ENCODE results near the gene RAX2. TPM values are rescaled to one million over a fixed set of nuclear protein-coding genes. Genes with fewer than 3 reads are reported as not detected.
"Not testable (repeated sequence)": the region's sequence is repeated elsewhere in the genome, so short reads cannot be mapped to it uniquely, and the experiment has no call there.

The RAX2 gene
- total and polyA plus RNA-seq, 2 donors (not counting 1 experiment from before 2014, with no cell fraction given), result not detected

DNA sequence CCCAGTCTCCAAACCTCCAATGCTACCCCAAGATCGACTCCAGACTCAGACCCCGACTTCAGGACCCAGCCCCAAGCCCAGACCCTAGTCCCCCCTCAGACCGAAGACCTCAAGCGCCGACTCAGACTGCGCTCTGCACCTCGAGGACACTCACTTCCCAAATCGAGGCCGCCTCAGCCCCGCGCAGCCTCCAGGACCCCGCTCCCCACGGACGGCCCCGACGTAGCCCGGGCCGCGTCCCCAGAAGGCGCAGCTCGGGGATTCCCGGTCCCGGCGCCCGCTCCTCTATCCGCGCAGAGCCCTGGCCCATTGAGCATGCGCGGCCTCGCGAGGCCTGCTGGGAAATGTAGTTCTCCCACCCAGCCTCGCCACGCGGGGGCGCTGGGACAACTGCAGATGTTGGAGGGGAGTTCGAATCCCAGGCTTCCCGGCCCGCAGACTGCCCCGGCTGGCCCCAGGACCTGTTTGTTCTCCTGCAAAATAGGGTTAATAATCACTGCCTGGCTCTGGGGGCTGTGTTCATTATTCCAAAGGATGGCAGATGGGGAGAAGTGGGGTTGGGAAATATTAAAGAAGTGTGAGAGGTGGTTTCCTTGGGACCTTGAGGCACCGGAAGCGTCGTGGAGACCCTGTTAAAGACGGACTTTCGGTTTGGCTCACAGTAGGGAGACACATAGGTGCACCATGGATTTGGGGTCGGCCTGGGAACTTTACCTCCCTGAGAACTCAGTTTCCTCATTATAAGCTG lies 10.5 kb downstream of the RAX2 start, which contains the start of gene APBA3:
Gene APBA3 (minus strand): TSS at position 311 of the 748 bp plus-strand sequence. CDS start 1,428 bp downstream, outside the sequence.
- Histone ChIP-seq H3K36me3 (ENCODE audit: control insufficient read depth, insufficient read depth, low read length) (peaks cover 1% of the 10 kb centered on the region), H3K4me2 (ENCODE audit: extremely low read depth, insufficient read depth, low read length) (peak within 1 kb of the TSS; percentile 86), H3K4me3 (replicated peaks in 1 of 4; ENCODE audit: control extremely low read depth in 1 of 4, insufficient read depth in 1 of 4, low read depth in 3 of 4, low read length in 4 of 4) (peak within 1 kb of the TSS; percentile 88 to 99 (median 96)), H3K4me1 (ENCODE audit: control insufficient read depth, extremely low read depth, insufficient read depth, low read length) (peaks cover 2% of the 10 kb centered on the region), H3K27me3 (ENCODE audit: control insufficient read depth, insufficient read depth, low read length) (no peaks in the 10 kb centered on the region), H3K27ac (ENCODE audit: insufficient read depth, low read length) (peak within 1 kb of the TSS; percentile 97), H3K79me2 (ENCODE audit: control insufficient read depth, insufficient read depth, low read length) (peaks cover 9% of the 10 kb centered on the region), H4K20me1 (ENCODE audit: control insufficient read depth, extremely low read depth, insufficient read depth, low read length) (no peaks in the 10 kb centered on the region), H2AFZ (ENCODE audit: low read length) (peak within 1 kb of the TSS; percentile 80), H3K9ac (ENCODE audit: insufficient read depth, low read length) (peak within 1 kb of the TSS; percentile 88), H3K9me3 (ENCODE audit: control insufficient read depth, insufficient read depth, low read depth, low read length) (no peaks in the 10 kb centered on the region)
- TF ChIP-seq, protein P1, sequence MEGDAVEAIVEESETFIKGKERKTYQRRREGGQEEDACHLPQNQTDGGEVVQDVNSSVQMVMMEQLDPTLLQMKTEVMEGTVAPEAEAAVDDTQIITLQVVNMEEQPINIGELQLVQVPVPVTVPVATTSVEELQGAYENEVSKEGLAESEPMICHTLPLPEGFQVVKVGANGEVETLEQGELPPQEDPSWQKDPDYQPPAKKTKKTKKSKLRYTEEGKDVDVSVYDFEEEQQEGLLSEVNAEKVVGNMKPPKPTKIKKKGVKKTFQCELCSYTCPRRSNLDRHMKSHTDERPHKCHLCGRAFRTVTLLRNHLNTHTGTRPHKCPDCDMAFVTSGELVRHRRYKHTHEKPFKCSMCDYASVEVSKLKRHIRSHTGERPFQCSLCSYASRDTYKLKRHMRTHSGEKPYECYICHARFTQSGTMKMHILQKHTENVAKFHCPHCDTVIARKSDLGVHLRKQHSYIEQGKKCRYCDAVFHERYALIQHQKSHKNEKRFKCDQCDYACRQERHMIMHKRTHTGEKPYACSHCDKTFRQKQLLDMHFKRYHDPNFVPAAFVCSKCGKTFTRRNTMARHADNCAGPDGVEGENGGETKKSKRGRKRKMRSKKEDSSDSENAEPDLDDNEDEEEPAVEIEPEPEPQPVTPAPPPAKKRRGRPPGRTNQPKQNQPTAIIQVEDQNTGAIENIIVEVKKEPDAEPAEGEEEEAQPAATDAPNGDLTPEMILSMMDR (conservative IDR thresholded peaks at IDR 0.05 in 1 of 2, IDR thresholded peaks at IDR 0.05 in 1 of 2; ENCODE audit: low read depth in 1 of 2, low read length in 2 of 2), result peak; percentile 56 to 68
- no peak for TF ChIP-seq EZH2 (IDR thresholded peaks at IDR 0.05; ENCODE audit: low read length, missing control alignments)
- DNase-seq (ENCODE audit: low read depth in 2 of 2), result peak; percentile 72 to 87

DNA sequence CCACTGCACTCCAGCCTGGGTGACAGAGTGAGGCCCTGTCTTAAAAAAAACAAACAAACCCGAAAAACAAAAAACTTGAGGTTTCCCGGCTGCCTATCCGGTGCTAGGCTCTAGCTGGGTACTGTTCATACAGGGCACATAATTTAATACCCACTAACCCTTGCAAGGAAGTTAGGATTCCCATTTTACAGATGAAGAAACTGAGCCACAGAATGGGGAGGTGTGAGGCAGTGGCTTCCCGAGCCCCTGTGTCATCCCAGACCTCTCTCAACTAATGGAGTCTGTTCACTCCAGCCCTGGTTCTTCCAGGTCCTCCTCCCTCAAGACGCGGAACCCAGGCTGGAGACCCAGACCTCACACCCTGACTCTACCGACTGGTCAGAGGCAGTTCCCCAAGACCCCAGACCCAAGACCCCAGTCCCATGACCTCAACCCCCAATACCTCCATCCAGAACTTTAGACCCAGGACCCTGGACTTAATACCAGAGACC lies 11.1 kb downstream of the RAX2 start:
- Histone ChIP-seq H3K27me3 (ENCODE audit: control insufficient read depth, insufficient read depth, low read length) (no peaks in the 10 kb centered on the region), H3K79me2 (ENCODE audit: control insufficient read depth, insufficient read depth, low read length) (peaks cover 9% of the 10 kb centered on the region), H3K36me3 (ENCODE audit: control insufficient read depth, insufficient read depth, low read length) (peaks cover 1% of the 10 kb centered on the region), H3K4me1 (ENCODE audit: control insufficient read depth, extremely low read depth, insufficient read depth, low read length) (peaks cover 2% of the 10 kb centered on the region), H3K4me2 (ENCODE audit: extremely low read depth, insufficient read depth, low read length) (peak overlapping the region; percentile 86), H3K9me3 (ENCODE audit: control insufficient read depth, insufficient read depth, low read depth, low read length) (no peaks in the 10 kb centered on the region), H3K4me3 (replicated peaks in 1 of 4; ENCODE audit: control extremely low read depth in 1 of 4, insufficient read depth in 1 of 4, low read depth in 3 of 4, low read length in 4 of 4) (peak overlapping the region; percentile 88 to 99 (median 96)), H3K27ac (ENCODE audit: insufficient read depth, low read length) (peak overlapping the region; percentile 88), H2AFZ (ENCODE audit: low read length) (peak overlapping the region; percentile 80), H4K20me1 (ENCODE audit: control insufficient read depth, extremely low read depth, insufficient read depth, low read length) (no peaks in the 10 kb centered on the region), H3K9ac (ENCODE audit: insufficient read depth, low read length) (peak overlapping the region; percentile 84)
- no peak for TF ChIP-seq EZH2 (IDR thresholded peaks at IDR 0.05; ENCODE audit: low read length, missing control alignments)
- TF ChIP-seq, protein P1 (conservative IDR thresholded peaks at IDR 0.05 in 1 of 2, IDR thresholded peaks at IDR 0.05 in 1 of 2; ENCODE audit: low read depth in 1 of 2, low read length in 2 of 2), result no peak
- DNase-seq (ENCODE audit: low read depth in 2 of 2), result peak; percentile 5 to 6

DNA sequence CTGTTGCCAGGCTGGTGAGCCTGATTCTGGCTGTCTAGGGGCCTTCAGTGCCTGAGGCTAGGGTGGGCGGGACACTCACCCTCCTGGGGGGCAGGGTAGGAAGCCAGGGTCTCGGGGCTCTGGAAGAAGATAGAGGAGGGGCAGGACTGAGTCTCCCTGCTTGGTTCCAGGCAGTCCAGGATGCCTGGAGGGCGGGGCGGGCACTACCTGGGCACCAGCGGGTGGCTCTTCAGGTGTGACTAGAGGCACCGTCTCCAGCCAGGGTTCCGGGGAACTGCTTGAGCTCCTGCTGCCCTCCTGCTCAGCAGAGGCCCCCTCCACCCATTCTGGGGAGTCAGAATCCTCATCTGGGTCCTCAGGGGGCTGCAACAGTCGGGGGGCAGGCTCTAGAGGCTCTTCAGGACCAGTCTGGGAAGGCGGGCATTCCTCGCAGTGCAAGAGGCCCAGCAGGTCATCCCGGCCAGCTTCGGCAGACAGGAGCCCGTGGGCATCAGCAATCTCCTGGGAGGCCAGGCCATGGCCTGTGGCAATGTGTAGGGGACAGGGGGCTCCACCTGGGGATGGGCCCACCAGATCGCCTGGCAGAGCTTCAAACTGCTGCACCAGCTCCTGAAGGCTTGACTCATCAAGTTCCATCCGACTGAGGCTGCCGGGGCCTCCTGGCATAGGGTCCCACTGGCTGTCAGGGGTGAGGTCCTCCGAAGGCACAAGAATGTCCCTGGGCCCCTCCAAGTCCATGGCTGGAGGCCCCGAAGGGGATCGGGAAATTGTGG lies 12.4 kb downstream of the RAX2 start:
- H3K9me3 ChIP-seq (ENCODE audit: control insufficient read depth, insufficient read depth, low read depth, low read length), result no peaks in the 10 kb centered on the region
- no peak overlapping the region for H3K9ac ChIP-seq (ENCODE audit: insufficient read depth, low read length)
- peaks cover 1% of the 10 kb centered on the region for H3K36me3 ChIP-seq (ENCODE audit: control insufficient read depth, insufficient read depth, low read length)
- no peak overlapping the region for H3K27ac ChIP-seq (ENCODE audit: insufficient read depth, low read length)
- no peaks in the 10 kb centered on the region for H4K20me1 ChIP-seq (ENCODE audit: control insufficient read depth, extremely low read depth, insufficient read depth, low read length)
- H3K79me2 ChIP-seq (ENCODE audit: control insufficient read depth, insufficient read depth, low read length), result peaks cover 9% of the 10 kb centered on the region
- peaks cover 2% of the 10 kb centered on the region for H3K4me1 ChIP-seq (ENCODE audit: control insufficient read depth, extremely low read depth, insufficient read depth, low read length)
- no peak overlapping the region for H3K4me2 ChIP-seq (ENCODE audit: extremely low read depth, insufficient read depth, low read length)
- H2AFZ ChIP-seq (ENCODE audit: low read length), result no peak overlapping the region
- H3K27me3 ChIP-seq (ENCODE audit: control insufficient read depth, insufficient read depth, low read length), result no peaks in the 10 kb centered on the region
- H3K4me3 ChIP-seq (replicated peaks in 1 of 4; ENCODE audit: control extremely low read depth in 1 of 4, insufficient read depth in 1 of 4, low read depth in 3 of 4, low read length in 4 of 4), result no peak overlapping the region
- no peak for DNase-seq (ENCODE audit: low read depth in 2 of 2)
- no peak for TF ChIP-seq EZH2 (IDR thresholded peaks at IDR 0.05; ENCODE audit: low read length, missing control alignments)
- TF ChIP-seq, protein P1 (conservative IDR thresholded peaks at IDR 0.05 in 1 of 2, IDR thresholded peaks at IDR 0.05 in 1 of 2; ENCODE audit: low read depth in 1 of 2, low read length in 2 of 2), result no peak

DNA sequence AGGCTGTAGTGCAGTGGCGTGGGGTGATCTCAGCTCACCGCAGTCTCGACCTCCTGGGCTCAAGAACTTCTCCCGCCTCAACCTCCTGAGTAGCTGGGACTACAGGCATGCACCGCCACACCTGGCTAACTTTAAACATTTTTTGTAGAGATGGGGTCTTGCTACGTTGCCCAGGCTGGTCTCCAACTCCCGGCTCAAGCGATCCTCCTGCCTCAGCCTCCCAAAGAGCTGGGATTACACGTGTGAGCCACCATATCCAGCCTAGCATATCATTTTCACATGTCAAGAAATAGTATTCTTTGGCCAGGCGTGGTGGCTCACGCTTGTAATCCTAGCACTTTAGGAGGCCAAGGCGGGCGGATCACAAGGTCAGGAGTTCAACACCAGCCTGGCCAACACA lies 13.7 kb downstream of the RAX2 start:
- not testable (repeated sequence) for H3K36me3 ChIP-seq (ENCODE audit: control insufficient read depth, insufficient read depth, low read length); H2AFZ ChIP-seq (ENCODE audit: low read length); H3K9ac ChIP-seq (ENCODE audit: insufficient read depth, low read length); H3K4me1 ChIP-seq (ENCODE audit: control insufficient read depth, extremely low read depth, insufficient read depth, low read length); H3K4me2 ChIP-seq (ENCODE audit: extremely low read depth, insufficient read depth, low read length); DNase-seq (ENCODE audit: low read depth in 2 of 2); H3K27me3 ChIP-seq (ENCODE audit: control insufficient read depth, insufficient read depth, low read length); H3K4me3 ChIP-seq (replicated peaks in 1 of 4; ENCODE audit: control extremely low read depth in 1 of 4, insufficient read depth in 1 of 4, low read depth in 3 of 4, low read length in 4 of 4); H3K79me2 ChIP-seq (ENCODE audit: control insufficient read depth, insufficient read depth, low read length); H3K27ac ChIP-seq (ENCODE audit: insufficient read depth, low read length); H3K9me3 ChIP-seq (ENCODE audit: control insufficient read depth, insufficient read depth, low read depth, low read length); H4K20me1 ChIP-seq (ENCODE audit: control insufficient read depth, extremely low read depth, insufficient read depth, low read length)

Measured in fibroblast of lung (primary cell).